ENCODE data around the gene LOX. TPM values are rescaled to one million over a fixed set of nuclear protein-coding genes. Genes with fewer than 3 reads are reported as not detected.

Gene LOX, protein sequence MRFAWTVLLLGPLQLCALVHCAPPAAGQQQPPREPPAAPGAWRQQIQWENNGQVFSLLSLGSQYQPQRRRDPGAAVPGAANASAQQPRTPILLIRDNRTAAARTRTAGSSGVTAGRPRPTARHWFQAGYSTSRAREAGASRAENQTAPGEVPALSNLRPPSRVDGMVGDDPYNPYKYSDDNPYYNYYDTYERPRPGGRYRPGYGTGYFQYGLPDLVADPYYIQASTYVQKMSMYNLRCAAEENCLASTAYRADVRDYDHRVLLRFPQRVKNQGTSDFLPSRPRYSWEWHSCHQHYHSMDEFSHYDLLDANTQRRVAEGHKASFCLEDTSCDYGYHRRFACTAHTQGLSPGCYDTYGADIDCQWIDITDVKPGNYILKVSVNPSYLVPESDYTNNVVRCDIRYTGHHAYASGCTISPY
- 10 to 100 TPM; 11.8 to 39.5 (median 34.2) TPM for total RNA-seq

DNA sequence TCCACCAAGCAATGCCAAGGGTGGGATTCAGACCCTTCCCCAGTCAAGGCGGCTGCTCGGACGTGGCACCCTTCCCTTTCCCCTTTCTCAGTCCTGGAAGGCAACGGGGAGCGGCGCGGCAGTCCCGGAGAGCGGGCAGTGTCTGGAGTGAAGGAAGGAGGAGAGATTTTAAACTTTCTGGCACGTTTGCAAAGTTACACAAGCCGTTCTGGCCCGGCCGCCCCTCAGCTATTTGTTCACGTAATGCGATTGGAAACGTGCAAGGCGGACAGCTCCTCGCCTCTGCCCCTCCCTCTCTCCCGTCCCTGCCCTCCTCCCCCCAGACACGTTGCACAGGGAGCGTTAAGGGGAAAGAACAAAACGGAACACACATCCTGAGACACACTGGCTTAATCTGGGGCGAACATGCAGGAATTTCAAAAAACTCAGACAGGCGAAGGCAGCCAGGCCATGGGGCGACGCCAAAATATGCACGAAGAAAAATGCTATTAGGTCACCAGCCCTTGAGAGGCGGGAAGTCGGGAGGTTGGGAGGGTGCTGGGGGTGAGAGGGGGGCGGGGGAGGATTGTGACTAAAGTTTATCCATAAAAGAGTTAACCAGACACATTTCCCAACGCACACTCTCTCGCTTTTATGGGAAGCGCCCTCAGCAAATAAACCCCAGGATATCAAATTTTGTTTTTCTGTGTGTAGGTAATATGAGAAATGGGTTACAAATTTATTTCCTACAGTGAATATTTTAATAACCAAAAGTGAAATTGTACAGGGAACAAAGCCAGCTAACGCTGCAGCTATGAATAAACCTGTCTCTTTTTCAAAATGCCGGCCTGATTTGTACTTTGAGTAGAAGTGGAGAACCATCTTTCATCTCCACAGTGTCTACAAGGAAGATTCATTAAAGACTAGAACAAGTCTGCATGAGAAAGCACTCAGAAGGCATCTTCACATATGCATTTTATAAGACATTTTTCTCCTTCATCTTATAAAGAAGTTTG, at the start of gene LOX:
Gene LOX (minus strand): TSS at position 144 of the 995 bp plus-strand sequence. CDS start 274 bp downstream, outside the sequence.
- peak in 1 of 2 donors; percentile 61 for TF ChIP-seq POLR2A (IDR thresholded peaks at IDR 0.05)
- TF ChIP-seq, protein P1, sequence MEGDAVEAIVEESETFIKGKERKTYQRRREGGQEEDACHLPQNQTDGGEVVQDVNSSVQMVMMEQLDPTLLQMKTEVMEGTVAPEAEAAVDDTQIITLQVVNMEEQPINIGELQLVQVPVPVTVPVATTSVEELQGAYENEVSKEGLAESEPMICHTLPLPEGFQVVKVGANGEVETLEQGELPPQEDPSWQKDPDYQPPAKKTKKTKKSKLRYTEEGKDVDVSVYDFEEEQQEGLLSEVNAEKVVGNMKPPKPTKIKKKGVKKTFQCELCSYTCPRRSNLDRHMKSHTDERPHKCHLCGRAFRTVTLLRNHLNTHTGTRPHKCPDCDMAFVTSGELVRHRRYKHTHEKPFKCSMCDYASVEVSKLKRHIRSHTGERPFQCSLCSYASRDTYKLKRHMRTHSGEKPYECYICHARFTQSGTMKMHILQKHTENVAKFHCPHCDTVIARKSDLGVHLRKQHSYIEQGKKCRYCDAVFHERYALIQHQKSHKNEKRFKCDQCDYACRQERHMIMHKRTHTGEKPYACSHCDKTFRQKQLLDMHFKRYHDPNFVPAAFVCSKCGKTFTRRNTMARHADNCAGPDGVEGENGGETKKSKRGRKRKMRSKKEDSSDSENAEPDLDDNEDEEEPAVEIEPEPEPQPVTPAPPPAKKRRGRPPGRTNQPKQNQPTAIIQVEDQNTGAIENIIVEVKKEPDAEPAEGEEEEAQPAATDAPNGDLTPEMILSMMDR (IDR thresholded peaks at IDR 0.05) = no peak
- Histone ChIP-seq H3K9me3 (no peaks in the 10 kb centered on the region), H3K36me3 (no peaks in the 10 kb centered on the region), H3K4me3 (replicated peaks in 1 of 3) (peak within 1 kb of the TSS; percentile 18 to 54 (median 29)), H3K27me3 (no peaks in the 10 kb centered on the region), H3K4me1 (peaks cover 5 to 10% of the 10 kb centered on the region in 2 donors), H3K27ac (peak within 1 kb of the TSS; percentile 18 to 65 (median 57))
- peak; percentile 75 to 76 for DNase-seq
- intact Hi-C loops (cut with DNase I) = loop anchor here (10.0 kb wide), 1 partner anchor 114 kb away; the partner anchor contains the start of gene SRFBP1
- 5 to 7% methylated on average over 35 of the region's 35 CpGs for WGBS, 2 donors

DNA sequence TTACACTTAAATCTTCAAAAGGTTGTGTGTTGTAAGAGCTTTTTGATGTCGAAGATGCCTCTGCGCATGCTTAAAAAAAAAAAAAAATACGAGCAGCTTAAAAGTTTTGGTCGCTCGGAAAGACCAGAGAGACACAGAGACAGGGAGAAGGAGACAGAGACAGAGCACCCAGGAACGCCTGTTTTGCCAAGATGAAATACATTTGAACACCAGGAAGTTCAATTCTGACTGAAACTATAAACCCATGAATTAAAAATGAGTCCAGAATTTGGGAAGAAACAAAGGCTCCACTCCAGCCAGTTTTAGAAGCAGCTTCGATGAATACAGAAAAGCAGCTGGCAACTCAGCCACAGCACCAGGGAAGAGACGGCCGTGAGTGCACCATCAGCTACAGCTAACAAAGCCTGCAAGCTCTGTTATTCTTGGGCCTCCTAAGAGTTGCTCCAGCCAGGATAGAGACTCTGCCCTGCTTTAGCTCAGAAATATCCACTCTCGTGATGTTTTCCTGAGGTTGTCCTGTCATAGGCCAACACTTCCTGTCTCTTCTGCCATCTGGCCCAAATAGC, 48.8 kb upstream of the LOX start:
- peaks cover 11 to 14% of the 10 kb centered on the region in 2 donors for H3K4me1 ChIP-seq
- peak overlapping the region in 2 of 3 donors; percentile 0 to 2 for H3K27ac ChIP-seq
- peak; percentile 16 to 38 for DNase-seq
- TF ChIP-seq, protein P1 (IDR thresholded peaks at IDR 0.05) = no peak
- no peak for TF ChIP-seq POLR2A (IDR thresholded peaks at IDR 0.05)
- no peaks in the 10 kb centered on the region for H3K36me3 ChIP-seq
- H3K27me3 ChIP-seq = no peaks in the 10 kb centered on the region
- H3K4me3 ChIP-seq (replicated peaks in 1 of 3) = no peak overlapping the region
- H3K9me3 ChIP-seq = no peaks in the 10 kb centered on the region
- WGBS, 2 donors = 64 to 69% methylated on average over 10 of the region's 10 CpGs
- intact Hi-C loops (cut with DNase I) = no loop called here

DNA sequence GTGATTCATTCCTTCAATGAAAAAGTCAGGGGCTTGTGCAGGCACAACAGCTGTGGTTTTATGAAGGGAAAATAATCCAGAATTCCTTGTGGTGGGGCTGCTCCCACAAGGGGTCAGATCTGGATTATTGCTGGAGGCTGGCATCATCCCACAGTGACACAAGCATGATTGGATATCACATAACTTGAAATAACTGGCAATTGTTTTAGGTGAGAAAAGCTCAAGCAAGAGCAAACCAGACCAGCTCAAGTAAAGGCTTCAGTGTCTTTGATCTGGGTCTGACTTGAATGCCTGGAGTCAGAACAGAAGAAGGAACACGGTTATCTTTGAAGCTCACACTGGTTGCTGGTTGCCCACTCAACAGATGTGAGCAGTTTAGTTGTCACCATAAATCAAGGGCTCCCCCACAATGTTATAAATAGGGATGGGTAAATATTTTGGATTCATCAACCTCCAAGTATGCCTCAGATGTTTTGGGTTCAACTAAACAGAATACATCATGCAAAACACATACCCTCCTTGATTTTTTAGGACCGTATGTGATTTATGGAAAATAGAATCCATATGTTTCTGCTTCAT, 48.2 kb upstream of the LOX start:
- H3K27me3 ChIP-seq = no peaks in the 10 kb centered on the region
- H3K4me3 ChIP-seq (replicated peaks in 1 of 3) = no peak overlapping the region
- no peaks in the 10 kb centered on the region for H3K9me3 ChIP-seq
- H3K27ac ChIP-seq = no peak overlapping the region
- DNase-seq = no peak
- intact Hi-C loops (cut with DNase I) = no loop called here
- no peak for TF ChIP-seq POLR2A (IDR thresholded peaks at IDR 0.05)
- TF ChIP-seq, protein P1 (IDR thresholded peaks at IDR 0.05) = no peak
- peaks cover 16 to 18% of the 10 kb centered on the region in 2 donors for H3K4me1 ChIP-seq
- no peaks in the 10 kb centered on the region for H3K36me3 ChIP-seq
- WGBS, 2 donors = 70 to 81% methylated on average over 2 of the region's 2 CpGs

DNA sequence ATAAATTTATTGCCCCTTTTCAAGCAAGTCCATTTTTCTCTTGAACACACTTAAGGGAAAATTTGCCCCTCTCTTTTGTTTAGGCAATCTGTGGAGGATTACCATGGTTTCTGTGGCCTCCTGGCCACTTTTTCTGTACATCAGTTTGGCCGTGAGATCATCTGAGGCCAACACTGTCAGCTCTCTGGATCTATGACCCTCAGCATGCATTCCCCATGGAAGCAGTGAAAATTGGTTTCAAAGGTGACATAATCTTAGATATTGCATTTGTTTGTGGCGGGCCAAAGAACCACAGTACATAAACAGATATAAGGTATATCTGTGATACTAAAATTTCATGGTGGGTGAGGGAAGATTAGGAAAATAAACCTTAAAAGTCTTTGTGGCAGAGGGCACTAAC, 46.7 kb upstream of the LOX start:
- H3K4me3 ChIP-seq (replicated peaks in 1 of 3) = no peak overlapping the region
- 95 to 96% methylated on average over 2 of the region's 2 CpGs for WGBS, 2 donors
- no peaks in the 10 kb centered on the region for H3K9me3 ChIP-seq
- H3K36me3 ChIP-seq = no peaks in the 10 kb centered on the region
- intact Hi-C loops (cut with DNase I) = no loop called here
- no peak overlapping the region for H3K27ac ChIP-seq
- no peak for DNase-seq
- H3K27me3 ChIP-seq = no peaks in the 10 kb centered on the region
- no peak for TF ChIP-seq POLR2A (IDR thresholded peaks at IDR 0.05)
- TF ChIP-seq, protein P1 (IDR thresholded peaks at IDR 0.05) = no peak
- H3K4me1 ChIP-seq = peaks cover 31 to 32% of the 10 kb centered on the region in 2 donors

Data from thyroid gland (tissue), 4 donors.